WERI-Rb-1 (cell line): ENCODE results near the gene ITGB3.

ENCODE experiments used
- DNase-seq: peaks from one replicate; pipeline ENCODE4 v3.0.0-alpha.2; 2020
- H3K27ac ChIP-seq: fragments of 250-450 bp; sonication (Bioruptor Pico); 2 replicates; pipeline ENCODE4 v1.5.1; 2020; ENCODE audit warnings: mild to moderate bottlenecking, moderate library complexity
- H3K27me3 ChIP-seq: fragments of 250-450 bp; sonication (Bioruptor Pico); 2 replicates; pipeline ENCODE4 v1.5.1; 2021; ENCODE audit warnings: mild to moderate bottlenecking, low read depth, moderate library complexity; ENCODE audit not compliant: insufficient read depth, severe bottlenecking
- H3K36me3 ChIP-seq: fragments of 250-450 bp; sonication (Bioruptor Pico); 2 replicates; pipeline ENCODE4 v1.5.1; 2020; ENCODE audit warnings: mild to moderate bottlenecking, moderate library complexity
- H3K4me3 ChIP-seq: 2 replicates; pipeline ENCODE4 v1.5.1; 2011; ENCODE audit warnings: low read depth, mild to moderate bottlenecking, control low read depth, low read length
- H3K9me3 ChIP-seq: fragments of 250-450 bp; sonication (Bioruptor Pico); 2 replicates; pipeline ENCODE4 v1.5.1; 2021; ENCODE audit warnings: mild to moderate bottlenecking, moderate library complexity; ENCODE audit not compliant: severe bottlenecking
- CTCF ChIP-seq: IDR thresholded peaks from 2 replicates; pipeline ENCODE4 v1.5.1; 2011; ENCODE audit warnings: low read depth, mild to moderate bottlenecking, control low read depth, inconsistent platforms, low read length

ITGB3 gene

GRCh38 chr17:47246120-47246519, 7.5 kb upstream of the ITGB3 start:
- DNase-seq: no peak
- no peaks in the 10 kb centered on the region for H3K9me3 ChIP-seq

GRCh38 chr17:47250855-47251254, 2.8 kb upstream of the ITGB3 start:
- Histone ChIP-seq H3K36me3 (no peaks in the 10 kb centered on the region), H3K27me3 (no peaks in the 10 kb centered on the region), H3K27ac (no peak overlapping the region), H3K9me3 (no peaks in the 10 kb centered on the region), H3K4me3 (no peak overlapping the region)
- no peak for TF ChIP-seq CTCF
- DNase-seq: no peak

More at GRCh38 chr17:47246120-47246519, 7.5 kb upstream of the ITGB3 start:
- H3K4me3 ChIP-seq: no peak overlapping the region
- H3K27ac ChIP-seq: no peak overlapping the region
- no peak for TF ChIP-seq CTCF
- no peaks in the 10 kb centered on the region for H3K36me3 ChIP-seq
- H3K27me3 ChIP-seq: no peaks in the 10 kb centered on the region

GRCh38 chr17:47251421-47251940, 2.1 kb upstream of the ITGB3 start:
- no peaks in the 10 kb centered on the region for H3K27me3 ChIP-seq
- TF ChIP-seq CTCF: no peak
- H3K9me3 ChIP-seq: no peaks in the 10 kb centered on the region
- no peak overlapping the region for H3K27ac ChIP-seq
- DNase-seq: no peak
- no peaks in the 10 kb centered on the region for H3K36me3 ChIP-seq
- H3K4me3 ChIP-seq: no peak overlapping the region

- no peaks in the 10 kb centered on the region for H3K27me3 ChIP-seq
- TF ChIP-seq CTCF: no peak
- no peak for DNase-seq
These were observed 1.4 kb upstream of the ITGB3 start for GRCh38 chr17:47252209-47252608.

GRCh38 chr17:47252766-47253512, 688 bp upstream of the ITGB3 start:
- DNase-seq: no peak
- Histone ChIP-seq H3K27ac (no peak overlapping the region), H3K36me3 (no peaks in the 10 kb centered on the region), H3K9me3 (no peaks in the 10 kb centered on the region), H3K27me3 (no peaks in the 10 kb centered on the region), H3K4me3 (peak overlapping the region; percentile 48)
- no peak for TF ChIP-seq CTCF

More at GRCh38 chr17:47252209-47252608, 1.4 kb upstream of the ITGB3 start:
- Histone ChIP-seq H3K9me3 (no peaks in the 10 kb centered on the region), H3K36me3 (no peaks in the 10 kb centered on the region), H3K27ac (no peak overlapping the region), H3K4me3 (no peak overlapping the region)
